Stimulated activated CD4-positive, alpha-beta T cell treated with anti-CD3 and anti-CD28 coated beads, TNF-alpha, amount 100 ng/mL, for 24 hours (primary cell): ENCODE measurements around the gene VDR.

Experiments used
- DNase-seq, 3 experiments: peaks; one replicate each; pipeline ENCODE4 v3.0.0-alpha.2; 2020; ENCODE audit warnings: low read depth in 3 of 3

VDR gene

GRCh38 chr12:47894068-47894467 lies 10.7 kb downstream of the VDR start:
- no peak for DNase-seq

DNA sequence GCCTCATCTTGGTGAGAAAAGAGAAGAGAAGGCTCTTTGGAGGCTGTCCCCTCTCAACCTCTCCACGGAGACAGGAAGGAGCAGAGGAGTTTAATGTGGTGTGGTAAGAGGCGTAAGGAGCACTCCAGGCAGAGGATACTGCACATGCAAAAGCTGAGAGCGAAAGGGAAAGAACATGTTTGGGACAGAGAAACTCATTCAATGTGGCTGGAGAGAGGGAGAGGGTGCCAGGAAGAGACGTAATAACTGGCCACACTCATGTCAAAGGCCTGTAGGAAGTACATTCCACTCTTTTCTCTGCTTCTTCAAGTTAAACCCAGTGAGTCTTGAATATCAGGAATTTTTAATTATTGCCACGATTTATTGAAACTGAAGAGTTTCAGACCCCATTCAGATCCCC lies 12.0 kb downstream of the VDR start:
- no peak for DNase-seq

DNA sequence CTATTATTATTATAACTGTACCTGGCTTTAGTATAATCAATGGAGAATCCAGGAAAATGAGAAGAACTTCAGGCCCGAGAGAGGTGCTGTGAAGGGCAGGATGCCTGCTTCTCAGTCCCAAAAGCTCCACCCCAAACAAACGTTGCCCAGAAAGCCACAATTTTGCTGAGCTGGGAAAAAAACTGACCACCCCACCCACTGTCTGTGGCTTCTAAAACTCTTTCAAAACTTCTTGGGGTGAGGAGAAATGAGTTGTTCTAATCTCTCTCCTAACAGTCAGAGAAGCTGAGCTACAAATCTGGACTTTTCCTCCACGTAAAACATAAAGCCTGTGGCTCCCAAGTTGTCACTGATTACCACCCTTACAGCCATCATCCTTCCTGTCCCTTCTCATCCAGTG lies 13.4 kb downstream of the VDR start:
- no peak for DNase-seq

DNA sequence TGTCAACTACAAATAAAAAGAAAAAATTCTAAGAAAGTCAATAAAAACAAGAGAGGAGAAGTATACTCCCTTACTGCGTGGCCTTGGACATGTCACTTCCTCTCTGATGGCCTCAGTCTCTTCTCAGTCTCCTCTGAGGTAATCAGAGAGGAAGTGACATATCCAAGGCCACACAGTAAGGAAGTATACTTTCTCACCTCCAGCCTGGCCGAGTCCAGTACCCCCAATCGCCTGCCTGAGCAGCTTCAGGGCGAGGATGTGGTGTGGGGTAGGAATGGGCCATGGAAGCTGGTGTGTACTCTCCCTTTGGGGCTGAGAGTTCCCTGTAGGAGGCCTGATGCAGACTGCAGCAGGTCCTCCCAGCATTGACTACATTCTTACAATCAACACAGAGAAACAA lies 15.8 kb downstream of the VDR start:
- no peak for DNase-seq

DNA sequence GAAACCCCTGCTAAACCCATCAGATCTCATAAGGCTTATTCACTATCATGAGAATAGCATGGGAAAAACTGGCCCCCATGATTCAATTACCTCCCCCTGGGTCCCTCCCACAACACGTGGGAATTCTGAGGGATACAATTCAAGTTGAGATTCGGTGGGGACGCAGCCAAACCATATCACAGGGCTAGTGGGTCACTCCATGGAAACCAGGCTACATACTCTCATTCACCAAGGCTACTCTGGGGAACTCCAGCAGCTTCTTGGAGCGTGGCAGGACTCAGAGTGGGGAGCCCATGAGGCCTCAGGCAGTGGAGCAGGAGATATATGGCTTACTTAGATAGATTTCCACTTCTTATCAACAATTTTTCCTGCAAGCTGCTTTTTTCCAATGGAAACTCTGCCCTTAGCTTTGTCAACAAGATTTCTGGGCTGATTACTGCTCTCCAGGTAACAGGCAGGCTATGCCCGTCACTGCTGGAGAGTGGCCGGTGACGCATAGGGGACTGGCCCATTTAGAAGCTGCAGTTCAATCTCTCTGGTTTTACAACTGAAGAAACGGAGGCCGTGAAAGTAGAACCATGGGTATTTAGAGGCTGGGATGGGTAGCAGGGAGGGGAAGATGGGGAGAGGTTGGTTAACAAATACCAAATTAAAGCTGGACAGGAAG lies 16.5 kb downstream of the VDR start:
- no peak for DNase-seq

- no peak for DNase-seq
Observed at GRCh38 chr12:47887529-47887928, 17.3 kb downstream of the VDR start.

DNA sequence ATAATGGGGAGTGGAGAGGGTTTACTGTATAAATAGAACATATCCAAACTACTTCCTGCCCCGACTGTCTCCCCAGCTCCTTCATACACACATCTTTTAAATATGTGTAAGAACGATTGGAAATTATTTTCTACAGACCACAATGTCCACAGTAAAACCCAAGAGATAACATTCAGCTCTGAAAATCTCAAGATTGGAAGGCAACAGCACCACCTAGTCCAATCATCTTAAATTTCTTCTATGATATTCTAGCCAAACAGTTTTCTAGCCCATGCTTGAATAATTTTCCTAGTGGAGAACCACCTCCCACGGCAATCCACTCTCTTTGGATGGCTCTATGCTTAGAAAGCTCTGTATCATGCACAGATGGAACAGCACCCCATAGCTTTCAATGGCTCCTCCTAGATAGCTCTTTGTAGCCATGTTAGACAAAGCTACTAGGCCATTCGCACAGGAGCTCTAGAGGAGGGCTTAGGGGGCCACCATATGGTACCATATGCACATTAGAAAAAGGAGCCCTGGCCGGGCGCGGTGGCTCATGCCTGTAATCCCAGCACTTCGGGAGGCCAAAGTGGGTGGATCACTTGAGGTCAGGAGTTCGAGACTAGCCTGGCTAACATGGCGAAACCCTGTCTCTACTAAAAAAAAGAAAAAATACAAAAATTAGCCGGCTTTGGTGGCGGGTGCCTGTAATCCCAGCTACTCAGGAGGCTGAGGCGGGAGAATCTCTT lies 18.1 kb downstream of the VDR start:
- no peak for DNase-seq

DNA sequence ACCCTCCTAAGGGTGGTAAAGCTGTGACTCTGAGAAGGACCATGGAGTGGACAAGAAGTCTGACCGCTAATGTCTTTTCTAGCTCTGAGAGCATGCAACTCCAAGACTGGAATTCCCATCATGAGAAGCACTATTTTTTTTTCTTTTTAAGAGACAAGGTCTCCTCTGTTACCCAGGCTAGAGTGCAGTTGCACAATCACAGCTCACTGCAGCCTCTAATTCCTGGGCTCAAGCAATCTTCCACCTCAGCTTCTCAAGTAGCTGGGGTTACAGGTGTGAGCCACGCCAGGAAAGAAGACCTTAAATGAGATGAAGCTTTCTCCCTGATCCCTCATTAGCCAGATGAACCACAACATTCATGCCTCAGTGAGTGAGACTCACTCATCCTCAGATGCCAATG lies 19.2 kb downstream of the VDR start:
- DNase-seq: no peak

- peak; percentile 61 to 88 (median 74) for DNase-seq
Observed at GRCh38 chr12:47885012-47885501, 19.7 kb downstream of the VDR start.

GRCh38 chr12:47884501-47884900 lies 20.3 kb downstream of the VDR start:
- no peak for DNase-seq

DNA sequence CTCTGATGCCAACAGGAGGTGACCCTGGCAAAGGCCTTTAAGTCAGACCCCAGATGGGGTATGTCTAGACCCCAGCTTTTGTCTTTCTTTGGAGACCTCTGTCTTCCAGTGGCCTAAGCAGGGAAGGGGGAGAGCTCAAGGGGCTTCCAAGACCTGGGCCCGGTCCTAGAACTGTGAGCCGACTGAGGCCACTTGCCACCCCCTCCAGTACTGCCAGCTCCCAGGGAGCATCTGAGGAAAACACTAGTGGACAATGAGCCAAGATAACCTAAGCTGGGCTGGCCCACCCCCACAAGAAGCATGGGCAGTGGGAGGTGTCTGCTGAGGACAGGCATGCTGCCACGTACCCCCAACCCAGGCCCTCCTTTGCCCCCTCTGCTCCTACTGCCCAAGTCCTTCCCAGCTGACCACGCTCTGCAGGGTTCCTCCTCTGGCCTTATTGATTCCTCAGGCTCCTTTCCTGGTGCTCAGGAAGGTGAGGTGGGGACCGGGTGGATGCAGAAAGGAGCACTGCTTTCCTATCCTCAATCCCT lies 21.1 kb downstream of the VDR start:
- no peak for DNase-seq

DNA sequence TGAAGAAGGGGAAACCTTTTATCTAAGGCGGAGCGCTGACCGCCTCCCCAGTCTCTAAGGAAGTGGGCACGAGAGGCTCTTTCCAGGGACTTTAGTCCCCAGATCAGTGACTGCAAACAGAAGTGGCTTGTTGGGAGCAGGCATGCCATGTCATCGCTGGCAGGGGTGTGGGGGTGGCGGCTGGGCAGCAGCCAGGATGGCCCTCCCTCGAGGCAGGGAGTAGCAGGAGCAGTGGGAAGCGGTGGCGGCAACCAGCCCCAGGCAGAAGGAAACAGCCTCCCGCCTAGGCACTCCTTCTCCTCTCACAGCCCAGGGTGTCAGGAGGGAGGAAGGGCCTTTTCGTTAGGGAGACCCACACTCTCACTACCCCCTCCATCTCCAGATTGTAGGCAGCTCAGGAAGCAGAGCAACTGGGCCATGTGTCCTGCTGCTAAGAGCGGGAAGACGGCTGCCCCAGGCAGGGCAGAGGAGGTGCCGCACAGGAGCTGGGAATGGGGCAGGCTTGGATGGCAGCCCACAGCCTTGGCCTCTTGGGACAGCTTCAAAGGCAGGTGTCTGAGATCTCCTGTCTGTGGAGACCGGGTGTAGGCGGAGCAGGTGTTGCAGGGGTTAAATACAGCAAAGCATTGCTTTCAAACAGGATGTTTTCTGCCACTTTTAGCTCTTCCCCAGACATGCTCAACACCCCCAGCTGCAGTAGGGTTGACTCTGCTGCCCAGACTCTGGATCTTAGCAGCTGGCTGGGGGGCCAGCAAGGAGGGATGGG lies 21.8 kb downstream of the VDR start:
- DNase-seq: no peak

DNA sequence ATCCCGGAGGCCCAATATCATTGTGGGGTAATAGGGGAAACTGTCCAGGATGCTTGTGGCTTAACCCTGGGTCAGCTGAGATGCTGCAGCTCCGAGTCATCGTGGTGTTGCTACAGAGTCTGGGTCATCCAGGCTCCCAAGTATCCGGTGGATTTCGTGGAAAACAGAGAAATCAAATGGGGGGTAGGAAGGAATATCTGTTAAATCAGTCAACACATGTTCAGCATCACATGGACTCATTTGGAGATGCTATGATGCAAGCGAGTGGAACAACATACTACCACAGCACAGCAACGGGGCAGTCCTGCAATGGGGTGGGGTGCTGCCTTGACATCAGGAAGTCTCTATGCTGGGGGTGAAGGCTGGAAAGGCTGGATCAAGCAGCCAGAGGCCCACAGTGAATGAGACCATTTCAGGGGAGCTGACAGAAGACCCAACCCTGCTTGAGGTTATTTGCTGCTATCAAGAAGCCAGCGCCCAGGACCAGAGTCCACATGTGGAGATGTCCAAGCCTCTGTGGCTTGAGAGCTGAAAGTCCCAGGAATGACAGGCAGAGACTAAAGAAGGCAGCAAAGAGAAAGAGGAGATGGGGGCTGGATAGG lies 22.9 kb downstream of the VDR start:
- DNase-seq: no peak

GRCh38 chr12:47881051-47881450 lies 23.7 kb downstream of the VDR start:
- DNase-seq: no peak

DNA sequence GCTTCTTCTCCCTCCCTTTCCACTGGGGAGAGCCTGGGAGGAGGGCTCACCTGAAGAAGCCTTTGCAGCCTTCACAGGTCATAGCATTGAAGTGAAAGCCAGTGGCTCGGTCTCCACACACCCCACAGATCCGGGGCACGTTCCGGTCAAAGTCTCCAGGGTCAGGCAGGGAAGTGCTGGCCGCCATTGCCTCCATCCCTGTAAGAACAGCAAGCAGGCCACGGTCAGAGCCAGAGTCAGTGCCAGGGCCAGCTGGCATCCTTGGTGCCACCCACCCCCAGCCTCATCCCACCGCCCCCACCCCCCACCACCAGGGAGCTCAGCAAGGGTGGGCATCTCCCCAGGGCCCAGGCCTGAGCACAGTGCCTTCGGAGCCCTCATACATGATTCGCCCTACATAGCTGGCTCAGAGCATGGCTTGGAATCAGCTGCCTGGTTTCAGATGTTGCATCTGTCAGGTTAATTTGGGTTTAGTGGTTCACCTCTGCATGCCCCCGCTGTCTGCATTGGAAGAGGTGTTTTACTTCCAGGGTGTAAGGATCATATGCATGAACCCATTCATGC lies 25.8 kb downstream of the VDR start:
- no peak for DNase-seq

GRCh38 chr12:47878293-47878917 lies 26.4 kb downstream of the VDR start:
- DNase-seq: no peak

- DNase-seq: no peak
Observed at GRCh38 chr12:47877081-47877480, 27.7 kb downstream of the VDR start.

DNA sequence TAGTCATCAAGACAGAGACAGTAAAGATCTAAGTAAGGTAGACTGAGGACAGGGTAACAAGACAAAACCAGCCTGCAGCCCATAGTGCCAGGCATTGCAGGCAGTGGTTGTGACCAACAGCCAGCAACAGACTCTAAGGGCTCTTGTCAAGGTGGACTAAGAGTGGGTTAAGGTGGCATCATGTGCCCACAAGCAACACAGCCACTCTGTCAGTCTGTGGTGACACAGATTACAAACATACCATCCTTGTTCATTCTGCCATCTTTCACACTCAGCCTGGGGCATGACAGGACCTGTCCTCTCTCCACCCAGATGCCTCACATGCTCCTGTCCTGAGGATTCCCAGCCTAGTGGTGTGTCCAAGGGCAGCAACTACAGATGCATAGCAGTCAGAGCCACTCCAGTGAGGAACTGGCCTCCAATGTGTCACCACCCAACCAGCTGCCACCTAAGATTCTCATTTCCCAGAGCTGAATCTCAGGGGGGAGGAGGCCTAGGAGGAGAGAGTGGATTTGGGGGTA lies 28.3 kb downstream of the VDR start:
- no peak for DNase-seq

GRCh38 chr12:47875746-47876439 lies 28.9 kb downstream of the VDR start:
- DNase-seq: no peak

GRCh38 chr12:47874316-47874715 lies 30.5 kb downstream of the VDR start:
- no peak for DNase-seq
